GM23338 (cell line): Measurements from ENCODE around the gene TMPRSS15. TPM values are rescaled to one million over a fixed set of nuclear protein-coding genes. Genes with fewer than 3 reads are reported as not detected.

Experiments
- ATAC-seq: fragments of 200-7000 bp; cut with Tn5 transposase; 3 replicates; pipeline ENCODE4 v1.9.1; 2020
- DNase-seq: peaks from one replicate; pipeline ENCODE4 v3.0.0-alpha.2; 2015; ENCODE audit warnings: low spot score
- H2AFZ ChIP-seq: fragments of 200-600 bp; sonication (generic); 2 replicates; pipeline ENCODE4 v1.8.0; 2016; ENCODE audit warnings: antibody characterized with exemption, mild to moderate bottlenecking, moderate library complexity
- H3F3A ChIP-seq: fragments of 200-600 bp; sonication (generic); replicated peaks from 2 replicates; pipeline ENCODE4 v1.8.0; 2017; ENCODE audit warnings: antibody characterized with exemption, mixed run types, low read depth
- H3K27ac ChIP-seq: fragments of 200-600 bp; sonication (generic); 2 replicates; pipeline ENCODE4 v1.6.1; 2016; ENCODE audit warnings: low read depth
- H3K27me3 ChIP-seq: fragments of 200-600 bp; sonication (generic); 2 replicates; pipeline ENCODE4 v1.8.0; 2016; ENCODE audit warnings: mild to moderate bottlenecking, mixed run types, moderate library complexity; ENCODE audit not compliant: insufficient read depth
- H3K36me3 ChIP-seq: fragments of 200-600 bp; sonication (generic); 2 replicates; pipeline ENCODE4 v1.8.0; 2016; ENCODE audit warnings: mild to moderate bottlenecking; ENCODE audit not compliant: insufficient read depth
- H3K4me1 ChIP-seq: fragments of 200-600 bp; sonication (generic); 2 replicates; pipeline ENCODE4 v1.8.0; 2016; ENCODE audit warnings: mild to moderate bottlenecking, moderate library complexity; ENCODE audit not compliant: insufficient read depth
- H3K4me2 ChIP-seq: fragments of 200-600 bp; sonication (generic); 2 replicates; pipeline ENCODE4 v1.7.1; 2017; ENCODE audit warnings: mixed run types
- H3K4me3 ChIP-seq: fragments of 200-600 bp; sonication (generic); 2 replicates; pipeline ENCODE4 v1.6.1; 2016; ENCODE audit warnings: mixed run types
- H3K79me2 ChIP-seq: fragments of 200-600 bp; sonication (generic); replicated peaks from 2 replicates; pipeline ENCODE4 v1.8.0; 2017; ENCODE audit warnings: mild to moderate bottlenecking; ENCODE audit not compliant: insufficient read depth
- H3K9me2 ChIP-seq: fragments of 200-600 bp; sonication (generic); 2 replicates; pipeline ENCODE4 v1.8.0; 2017; ENCODE audit not compliant: insufficient read depth
- H4K20me1 ChIP-seq: fragments of 200-600 bp; sonication (generic); replicated peaks from 2 replicates; pipeline ENCODE4 v1.8.0; 2017; ENCODE audit warnings: mild to moderate bottlenecking; ENCODE audit not compliant: insufficient read depth
- H3K27ac Mint-ChIP-seq: 2 replicates; pipeline ENCODE4 v1.8.0; 2020; ENCODE audit warnings: inconsistent platforms, mild to moderate bottlenecking, moderate library complexity, mixed read lengths
- H3K27me3 Mint-ChIP-seq: 3 replicates; pipeline ENCODE4 v1.8.0; 2022; ENCODE audit warnings: low read depth, mild to moderate bottlenecking, moderate library complexity, mixed read lengths, inconsistent platforms; ENCODE audit not compliant: insufficient read depth, poor library complexity
- H3K36me3 Mint-ChIP-seq: 3 replicates; pipeline ENCODE4 v1.8.0; 2021; ENCODE audit warnings: low read depth, mild to moderate bottlenecking, inconsistent platforms, moderate library complexity, mixed read lengths
- H3K4me1 Mint-ChIP-seq: 3 replicates; pipeline ENCODE4 v1.8.0; 2020; ENCODE audit warnings: mild to moderate bottlenecking, inconsistent platforms, mixed read lengths
- H3K4me3 Mint-ChIP-seq: 3 replicates; pipeline ENCODE4 v1.8.0; 2021; ENCODE audit warnings: moderate library complexity, mild to moderate bottlenecking, inconsistent platforms, mixed read lengths
- H3K9me3 Mint-ChIP-seq: 3 replicates; pipeline ENCODE4 v1.8.0; 2020; ENCODE audit warnings: moderate library complexity, mild to moderate bottlenecking, inconsistent platforms, mixed read lengths
- CREB1 ChIP-seq: fragments of 250-450 bp; sonication (Bioruptor Pico); IDR thresholded peaks from 2 replicates; pipeline ENCODE4 v1.5.0; 2020; ENCODE audit warnings: low read depth, mild to moderate bottlenecking, moderate library complexity
- ETS1 ChIP-seq: IDR thresholded peaks from 2 replicates; pipeline ENCODE4 v1.6.1; 2016; ENCODE audit warnings: antibody characterized with exemption
- EZH2phosphoT487 ChIP-seq: fragments of 200-600 bp; sonication (generic); IDR thresholded peaks from one replicate; pipeline ENCODE4 v1.8.1; 2018; ENCODE audit warnings: antibody characterized with exemption; ENCODE audit not compliant: unreplicated experiment
- NANOG ChIP-seq: IDR thresholded peaks from 2 replicates; pipeline ENCODE4 v1.6.1; 2016; ENCODE audit warnings: antibody characterized with exemption, borderline replicate concordance
- POLR2AphosphoS5 ChIP-seq: IDR thresholded peaks from 2 replicates; pipeline ENCODE4 v1.6.1; 2016; ENCODE audit warnings: antibody characterized with exemption, low read depth
- ZNF114 ChIP-seq: fragments of 250-450 bp; sonication (Bioruptor Pico); IDR thresholded peaks from 2 replicates; pipeline ENCODE4 v1.5.0; 2020; ENCODE audit warnings: mild to moderate bottlenecking, moderate library complexity
- ZNF331 ChIP-seq: fragments of 250-450 bp; sonication (Bioruptor Pico); IDR thresholded peaks from 2 replicates; pipeline ENCODE4 v1.5.0; 2020; ENCODE audit warnings: low read depth, mild to moderate bottlenecking, moderate library complexity
- polyA plus RNA-seq: library from polyadenylated mRNA; unstranded; fragments of >200 nt; fragmentation: Nextera tagmentation; extraction: Ambion mirVana; gene quantifications from 2 replicates; pipeline ENCODE4 v1.2.1, GENCODE V29; 2016
- total RNA-seq: library from RNA; depleted of rRNA; stranded (reverse); fragments of >200 nt; shearing (Covaris generic); gene quantifications from 2 replicates; pipeline ENCODE4 v1.2.3, GENCODE V29; 2014
- TF ChIP-seq, protein P1 (sequence below): fragments of 250-450 bp; sonication (Bioruptor Pico); IDR thresholded peaks from 2 replicates; pipeline ENCODE4 v1.5.0; 2020; ENCODE audit warnings: mild to moderate bottlenecking, moderate library complexity
- TF ChIP-seq, protein P2 (sequence below): IDR thresholded peaks from one replicate; pipeline ENCODE4 v1.6.1; 2018; ENCODE audit warnings: antibody characterized with exemption; ENCODE audit not compliant: unreplicated experiment
- TF ChIP-seq, protein P3 (sequence below), 2 experiments: fragments of 200-600 bp in 1 of 2; sonication (generic) in 1 of 2; conservative IDR thresholded peaks; 2 replicates each; pipeline versions ENCODE4 v1.5.1 to v1.6.1; 2016 to 2017; ENCODE audit warnings: antibody characterized with exemption in 2 of 2, low read depth in 2 of 2, mild to moderate bottlenecking in 2 of 2, moderate library complexity in 1 of 2

The TMPRSS15 gene
- total and polyA plus RNA-seq, 2 experiments from 2014 or later = not detected

DNA sequence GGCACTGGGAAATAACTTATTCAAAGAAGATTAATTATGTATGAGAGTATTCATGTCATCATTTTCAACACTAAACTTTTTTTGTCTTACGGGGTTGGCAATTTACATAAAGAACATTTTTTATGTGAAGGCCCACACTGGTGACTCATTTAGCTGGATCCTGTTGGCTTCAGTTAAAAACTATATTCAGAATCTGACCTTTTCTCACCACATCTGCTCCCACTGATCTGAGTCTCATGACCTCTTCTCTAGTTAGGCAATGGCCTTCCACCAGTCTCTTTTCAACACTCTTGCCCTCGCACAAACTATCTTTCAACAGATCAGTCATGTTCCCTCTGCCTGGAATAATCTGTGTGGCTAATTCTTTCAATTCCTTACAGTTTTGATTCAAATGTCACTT is 53.4 kb downstream of the TMPRSS15 start (continued):
- TF ChIP-seq, protein P1, sequence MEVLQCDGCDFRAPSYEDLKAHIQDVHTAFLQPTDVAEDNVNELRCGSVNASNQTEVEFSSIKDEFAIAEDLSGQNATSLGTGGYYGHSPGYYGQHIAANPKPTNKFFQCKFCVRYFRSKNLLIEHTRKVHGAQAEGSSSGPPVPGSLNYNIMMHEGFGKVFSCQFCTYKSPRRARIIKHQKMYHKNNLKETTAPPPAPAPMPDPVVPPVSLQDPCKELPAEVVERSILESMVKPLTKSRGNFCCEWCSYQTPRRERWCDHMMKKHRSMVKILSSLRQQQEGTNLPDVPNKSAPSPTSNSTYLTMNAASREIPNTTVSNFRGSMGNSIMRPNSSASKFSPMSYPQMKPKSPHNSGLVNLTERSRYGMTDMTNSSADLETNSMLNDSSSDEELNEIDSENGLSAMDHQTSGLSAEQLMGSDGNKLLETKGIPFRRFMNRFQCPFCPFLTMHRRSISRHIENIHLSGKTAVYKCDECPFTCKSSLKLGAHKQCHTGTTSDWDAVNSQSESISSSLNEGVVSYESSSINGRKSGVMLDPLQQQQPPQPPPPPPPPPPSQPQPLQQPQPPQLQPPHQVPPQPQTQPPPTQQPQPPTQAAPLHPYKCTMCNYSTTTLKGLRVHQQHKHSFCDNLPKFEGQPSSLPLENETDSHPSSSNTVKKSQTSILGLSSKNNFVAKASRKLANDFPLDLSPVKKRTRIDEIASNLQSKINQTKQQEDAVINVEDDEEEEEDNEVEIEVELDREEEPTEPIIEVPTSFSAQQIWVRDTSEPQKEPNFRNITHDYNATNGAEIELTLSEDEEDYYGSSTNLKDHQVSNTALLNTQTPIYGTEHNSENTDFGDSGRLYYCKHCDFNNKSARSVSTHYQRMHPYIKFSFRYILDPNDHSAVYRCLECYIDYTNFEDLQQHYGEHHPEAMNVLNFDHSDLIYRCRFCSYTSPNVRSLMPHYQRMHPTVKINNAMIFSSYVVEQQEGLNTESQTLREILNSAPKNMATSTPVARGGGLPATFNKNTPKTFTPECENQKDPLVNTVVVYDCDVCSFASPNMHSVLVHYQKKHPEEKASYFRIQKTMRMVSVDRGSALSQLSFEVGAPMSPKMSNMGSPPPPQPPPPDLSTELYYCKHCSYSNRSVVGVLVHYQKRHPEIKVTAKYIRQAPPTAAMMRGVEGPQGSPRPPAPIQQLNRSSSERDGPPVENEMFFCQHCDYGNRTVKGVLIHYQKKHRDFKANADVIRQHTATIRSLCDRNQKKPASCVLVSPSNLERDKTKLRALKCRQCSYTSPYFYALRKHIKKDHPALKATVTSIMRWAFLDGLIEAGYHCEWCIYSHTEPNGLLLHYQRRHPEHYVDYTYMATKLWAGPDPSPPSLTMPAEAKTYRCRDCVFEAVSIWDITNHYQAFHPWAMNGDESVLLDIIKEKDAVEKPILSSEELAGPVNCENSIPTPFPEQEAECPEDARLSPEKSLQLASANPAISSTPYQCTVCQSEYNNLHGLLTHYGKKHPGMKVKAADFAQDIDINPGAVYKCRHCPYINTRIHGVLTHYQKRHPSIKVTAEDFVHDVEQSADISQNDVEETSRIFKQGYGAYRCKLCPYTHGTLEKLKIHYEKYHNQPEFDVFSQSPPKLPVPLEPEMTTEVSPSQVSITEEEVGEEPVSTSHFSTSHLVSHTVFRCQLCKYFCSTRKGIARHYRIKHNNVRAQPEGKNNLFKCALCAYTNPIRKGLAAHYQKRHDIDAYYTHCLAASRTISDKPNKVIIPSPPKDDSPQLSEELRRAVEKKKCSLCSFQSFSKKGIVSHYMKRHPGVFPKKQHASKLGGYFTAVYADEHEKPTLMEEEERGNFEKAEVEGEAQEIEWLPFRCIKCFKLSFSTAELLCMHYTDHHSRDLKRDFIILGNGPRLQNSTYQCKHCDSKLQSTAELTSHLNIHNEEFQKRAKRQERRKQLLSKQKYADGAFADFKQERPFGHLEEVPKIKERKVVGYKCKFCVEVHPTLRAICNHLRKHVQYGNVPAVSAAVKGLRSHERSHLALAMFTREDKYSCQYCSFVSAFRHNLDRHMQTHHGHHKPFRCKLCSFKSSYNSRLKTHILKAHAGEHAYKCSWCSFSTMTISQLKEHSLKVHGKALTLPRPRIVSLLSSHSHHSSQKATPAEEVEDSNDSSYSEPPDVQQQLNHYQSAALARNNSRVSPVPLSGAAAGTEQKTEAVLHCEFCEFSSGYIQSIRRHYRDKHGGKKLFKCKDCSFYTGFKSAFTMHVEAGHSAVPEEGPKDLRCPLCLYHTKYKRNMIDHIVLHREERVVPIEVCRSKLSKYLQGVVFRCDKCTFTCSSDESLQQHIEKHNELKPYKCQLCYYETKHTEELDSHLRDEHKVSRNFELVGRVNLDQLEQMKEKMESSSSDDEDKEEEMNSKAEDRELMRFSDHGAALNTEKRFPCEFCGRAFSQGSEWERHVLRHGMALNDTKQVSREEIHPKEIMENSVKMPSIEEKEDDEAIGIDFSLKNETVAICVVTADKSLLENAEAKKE = no peak
- TF ChIP-seq NANOG (no peak), ZNF114 (CRISPR knock-in tag) (no peak), EZH2phosphoT487 (no peak)

GRCh38 chr21:18349468-18349867 is 54.1 kb downstream of the TMPRSS15 start:
- Histone ChIP-seq H3K27me3 (no peaks in the 10 kb centered on the region), H3K27ac (no peak overlapping the region), H3K36me3 (no peaks in the 10 kb centered on the region), H3K4me2 (no peak overlapping the region), H3K79me2 (no peaks in the 10 kb centered on the region), H3K4me1 (no peaks in the 10 kb centered on the region), H4K20me1 (no peaks in the 10 kb centered on the region), H3F3A (no peaks in the 10 kb centered on the region), H2AFZ (no peak overlapping the region), H3K4me3 (no peak overlapping the region), H3K9me2 (no peaks in the 10 kb centered on the region)
- DNase-seq = no peak
- Mint-ChIP-seq H3K36me3 (no peaks in the 10 kb centered on the region), H3K9me3 (no peaks in the 10 kb centered on the region), H3K27me3 (no peaks in the 10 kb centered on the region), H3K4me1 (no peaks in the 10 kb centered on the region), H3K4me3 (no peak overlapping the region), H3K27ac (no peak overlapping the region)
- ATAC-seq = no peak
- TF ChIP-seq CREB1 (CRISPR knock-in tag) (no peak), EZH2phosphoT487 (no peak), POLR2AphosphoS5 (no peak), ETS1 (no peak), ZNF331 (CRISPR knock-in tag) (no peak), ZNF114 (CRISPR knock-in tag) (no peak)
- TF ChIP-seq, protein P2, sequence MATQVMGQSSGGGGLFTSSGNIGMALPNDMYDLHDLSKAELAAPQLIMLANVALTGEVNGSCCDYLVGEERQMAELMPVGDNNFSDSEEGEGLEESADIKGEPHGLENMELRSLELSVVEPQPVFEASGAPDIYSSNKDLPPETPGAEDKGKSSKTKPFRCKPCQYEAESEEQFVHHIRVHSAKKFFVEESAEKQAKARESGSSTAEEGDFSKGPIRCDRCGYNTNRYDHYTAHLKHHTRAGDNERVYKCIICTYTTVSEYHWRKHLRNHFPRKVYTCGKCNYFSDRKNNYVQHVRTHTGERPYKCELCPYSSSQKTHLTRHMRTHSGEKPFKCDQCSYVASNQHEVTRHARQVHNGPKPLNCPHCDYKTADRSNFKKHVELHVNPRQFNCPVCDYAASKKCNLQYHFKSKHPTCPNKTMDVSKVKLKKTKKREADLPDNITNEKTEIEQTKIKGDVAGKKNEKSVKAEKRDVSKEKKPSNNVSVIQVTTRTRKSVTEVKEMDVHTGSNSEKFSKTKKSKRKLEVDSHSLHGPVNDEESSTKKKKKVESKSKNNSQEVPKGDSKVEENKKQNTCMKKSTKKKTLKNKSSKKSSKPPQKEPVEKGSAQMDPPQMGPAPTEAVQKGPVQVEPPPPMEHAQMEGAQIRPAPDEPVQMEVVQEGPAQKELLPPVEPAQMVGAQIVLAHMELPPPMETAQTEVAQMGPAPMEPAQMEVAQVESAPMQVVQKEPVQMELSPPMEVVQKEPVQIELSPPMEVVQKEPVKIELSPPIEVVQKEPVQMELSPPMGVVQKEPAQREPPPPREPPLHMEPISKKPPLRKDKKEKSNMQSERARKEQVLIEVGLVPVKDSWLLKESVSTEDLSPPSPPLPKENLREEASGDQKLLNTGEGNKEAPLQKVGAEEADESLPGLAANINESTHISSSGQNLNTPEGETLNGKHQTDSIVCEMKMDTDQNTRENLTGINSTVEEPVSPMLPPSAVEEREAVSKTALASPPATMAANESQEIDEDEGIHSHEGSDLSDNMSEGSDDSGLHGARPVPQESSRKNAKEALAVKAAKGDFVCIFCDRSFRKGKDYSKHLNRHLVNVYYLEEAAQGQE = no peak
- TF ChIP-seq, protein P3, sequence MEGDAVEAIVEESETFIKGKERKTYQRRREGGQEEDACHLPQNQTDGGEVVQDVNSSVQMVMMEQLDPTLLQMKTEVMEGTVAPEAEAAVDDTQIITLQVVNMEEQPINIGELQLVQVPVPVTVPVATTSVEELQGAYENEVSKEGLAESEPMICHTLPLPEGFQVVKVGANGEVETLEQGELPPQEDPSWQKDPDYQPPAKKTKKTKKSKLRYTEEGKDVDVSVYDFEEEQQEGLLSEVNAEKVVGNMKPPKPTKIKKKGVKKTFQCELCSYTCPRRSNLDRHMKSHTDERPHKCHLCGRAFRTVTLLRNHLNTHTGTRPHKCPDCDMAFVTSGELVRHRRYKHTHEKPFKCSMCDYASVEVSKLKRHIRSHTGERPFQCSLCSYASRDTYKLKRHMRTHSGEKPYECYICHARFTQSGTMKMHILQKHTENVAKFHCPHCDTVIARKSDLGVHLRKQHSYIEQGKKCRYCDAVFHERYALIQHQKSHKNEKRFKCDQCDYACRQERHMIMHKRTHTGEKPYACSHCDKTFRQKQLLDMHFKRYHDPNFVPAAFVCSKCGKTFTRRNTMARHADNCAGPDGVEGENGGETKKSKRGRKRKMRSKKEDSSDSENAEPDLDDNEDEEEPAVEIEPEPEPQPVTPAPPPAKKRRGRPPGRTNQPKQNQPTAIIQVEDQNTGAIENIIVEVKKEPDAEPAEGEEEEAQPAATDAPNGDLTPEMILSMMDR (conservative IDR thresholded peaks at IDR 0.05; ENCODE audit: low read depth in 2 of 2) = no peak
